HepG2 (cell line): ENCODE measurements around the gene NAPB. TPM values are rescaled to one million over a fixed set of nuclear protein-coding genes. Genes with fewer than 3 reads are reported as not detected.
A peak's percentile ranks its signal among the peaks of the same experiment; 100 is the strongest.

Experiments used
- EZH2 ChIP-seq: conservative IDR thresholded peaks from 2 replicates; pipeline ENCODE4 v1.6.1; 2012; ENCODE audit warnings: mild to moderate bottlenecking, low read depth, low read length, moderate library complexity
- KLF13 ChIP-seq: sonication (generic); formaldehyde crosslinking; IDR thresholded peaks from 2 replicates; pipeline ENCODE4 v1.4.0; 2020; ENCODE audit warnings: mild to moderate bottlenecking, missing genetic modification reagents
- NCOA1 ChIP-seq: sonication (generic); formaldehyde crosslinking; IDR thresholded peaks from 2 replicates; pipeline ENCODE4 v1.9.0; 2021; ENCODE audit warnings: missing genetic modification reagents
- SIN3A ChIP-seq: IDR thresholded peaks from 2 replicates; pipeline ENCODE4 v1.6.1; 2011; ENCODE audit warnings: low read depth, mild to moderate bottlenecking, control low read depth, low read length, borderline replicate concordance
- TGIF2 ChIP-seq: IDR thresholded peaks from 2 replicates; pipeline ENCODE4 v1.6.1; 2016; ENCODE audit warnings: control low read depth, missing compliant biosample characterization
- ZNF3 ChIP-seq: IDR thresholded peaks from 2 replicates; pipeline ENCODE4 v1.7.0; 2017; ENCODE audit warnings: inconsistent platforms
- ZNF678 ChIP-seq: sonication (generic); formaldehyde crosslinking; IDR thresholded peaks from 2 replicates; pipeline ENCODE4 v1.4.0; 2020; ENCODE audit warnings: mild to moderate bottlenecking, missing genetic modification reagents
- polyA plus RNA-seq, 8 experiments: library from polyadenylated mRNA; depleted of rRNA in 3 of 8; stranded (reverse) in 7 of 8; unstranded in 1 of 8; fragments of >200 nt; fragmentation: Illumina TruSeq in 4 of 8; extraction: Trizol in 4 of 8; gene quantifications; 2 replicates each; pipeline versions ENCODE4 v1.2.1 to v1.2.3, GENCODE V29; 2011 to 2016; ENCODE audit warnings: low read depth in 4 of 8, missing spikeins in 1 of 8, mixed read lengths in 1 of 8; ENCODE audit not compliant: insufficient read depth in 1 of 8
- total RNA-seq, 5 experiments: library from RNA; depleted of rRNA; stranded (reverse); fragments of >200 nt; fragmentation: Illumina TruSeq; extraction: Trizol; gene quantifications; 2 replicates each; pipeline ENCODE4 v1.2.3, GENCODE V29; 2016; ENCODE audit warnings: low read depth in 1 of 5
- TF ChIP-seq, protein P1 (sequence below): IDR thresholded peaks from 2 replicates; pipeline ENCODE4 v1.6.1; 2016; ENCODE audit warnings: missing genetic modification reagents, missing compliant biosample characterization
- TF ChIP-seq, protein P2 (sequence below): sonication (generic); formaldehyde crosslinking; IDR thresholded peaks from 2 replicates; pipeline ENCODE4 v1.4.0; 2020; ENCODE audit warnings: missing genetic modification reagents
- TF ChIP-seq, protein P3 (sequence below): sonication (generic); formaldehyde crosslinking; IDR thresholded peaks from 2 replicates; pipeline ENCODE4 v1.4.0; 2020; ENCODE audit warnings: low read depth, mild to moderate bottlenecking, missing genetic modification reagents
- TF ChIP-seq, protein P4 (sequence below): sonication (generic); formaldehyde crosslinking; IDR thresholded peaks from 2 replicates; pipeline ENCODE4 v1.9.0; 2021; ENCODE audit warnings: mild to moderate bottlenecking, missing genetic modification reagents
- TF ChIP-seq, protein P5 (sequence below): sonication (generic); formaldehyde crosslinking; IDR thresholded peaks from 2 replicates; pipeline ENCODE4 v1.4.0; 2020; ENCODE audit warnings: missing genetic modification reagents

NAPB gene
- total and polyA plus RNA-seq, 2 of the 13 experiments (the other 11 are each of a cell fraction or from before 2014, with no cell fraction given), result 15.2 to 16.1 TPM

DNA sequence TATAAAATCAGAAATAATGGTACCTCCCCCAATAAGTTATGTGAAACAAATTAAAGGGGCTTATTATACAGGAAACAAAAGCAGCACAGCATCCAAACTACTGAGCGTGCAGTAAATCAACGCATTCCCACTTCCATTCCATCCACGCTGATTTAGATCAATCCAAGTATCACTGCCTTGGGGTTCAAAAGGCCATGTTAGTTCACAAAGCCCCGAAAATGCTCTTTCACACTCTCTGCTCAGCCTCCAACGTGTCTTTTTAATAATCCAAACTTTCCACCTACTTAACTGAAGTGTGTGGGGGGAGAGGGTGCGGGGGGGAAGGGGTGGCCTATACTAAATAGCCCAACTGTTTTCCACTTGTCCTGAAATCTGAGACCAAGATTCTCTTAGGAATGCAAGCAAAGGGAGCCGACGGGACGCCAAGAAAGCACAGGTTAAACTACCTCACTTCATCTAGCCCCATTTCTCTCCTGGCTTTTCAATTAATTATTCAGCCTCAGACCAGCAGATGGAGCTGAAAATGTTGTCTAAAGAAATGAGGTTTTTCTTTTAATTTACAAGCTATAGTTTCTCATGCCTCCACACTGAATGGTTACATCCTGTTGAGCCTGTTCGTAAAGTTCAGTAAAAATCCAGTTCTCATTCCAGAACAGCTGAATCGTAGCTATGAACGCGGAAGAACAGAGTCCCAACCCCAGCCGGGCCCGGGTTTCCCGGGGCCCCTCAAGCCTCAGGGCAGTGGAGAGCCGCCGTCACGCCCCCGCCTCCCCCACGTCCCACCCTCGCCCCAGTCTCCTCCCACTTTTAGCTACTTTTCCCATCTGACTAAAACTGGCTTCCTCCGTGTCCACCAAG lies 71.7 kb downstream of the NAPB start (continued):
- TF ChIP-seq SIN3A (peak; percentile 80; the same call in 1 of the 2 replicates), KLF13 (CRISPR knock-in tag) (no peak), EZH2 (no peak), NCOA1 (CRISPR knock-in tag) (peak; percentile 66; the same call in 1 of the 2 replicates), TGIF2 (CRISPR knock-in tag) (no peak; the same call in 1 of the 2 replicates), ZNF3 (CRISPR knock-in tag) (no peak), ZNF678 (CRISPR knock-in tag) (no peak)
- TF ChIP-seq, protein P1, sequence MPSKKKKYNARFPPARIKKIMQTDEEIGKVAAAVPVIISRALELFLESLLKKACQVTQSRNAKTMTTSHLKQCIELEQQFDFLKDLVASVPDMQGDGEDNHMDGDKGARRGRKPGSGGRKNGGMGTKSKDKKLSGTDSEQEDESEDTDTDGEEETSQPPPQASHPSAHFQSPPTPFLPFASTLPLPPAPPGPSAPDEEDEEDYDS (CRISPR knock-in tag), result no peak
- TF ChIP-seq, protein P2, sequence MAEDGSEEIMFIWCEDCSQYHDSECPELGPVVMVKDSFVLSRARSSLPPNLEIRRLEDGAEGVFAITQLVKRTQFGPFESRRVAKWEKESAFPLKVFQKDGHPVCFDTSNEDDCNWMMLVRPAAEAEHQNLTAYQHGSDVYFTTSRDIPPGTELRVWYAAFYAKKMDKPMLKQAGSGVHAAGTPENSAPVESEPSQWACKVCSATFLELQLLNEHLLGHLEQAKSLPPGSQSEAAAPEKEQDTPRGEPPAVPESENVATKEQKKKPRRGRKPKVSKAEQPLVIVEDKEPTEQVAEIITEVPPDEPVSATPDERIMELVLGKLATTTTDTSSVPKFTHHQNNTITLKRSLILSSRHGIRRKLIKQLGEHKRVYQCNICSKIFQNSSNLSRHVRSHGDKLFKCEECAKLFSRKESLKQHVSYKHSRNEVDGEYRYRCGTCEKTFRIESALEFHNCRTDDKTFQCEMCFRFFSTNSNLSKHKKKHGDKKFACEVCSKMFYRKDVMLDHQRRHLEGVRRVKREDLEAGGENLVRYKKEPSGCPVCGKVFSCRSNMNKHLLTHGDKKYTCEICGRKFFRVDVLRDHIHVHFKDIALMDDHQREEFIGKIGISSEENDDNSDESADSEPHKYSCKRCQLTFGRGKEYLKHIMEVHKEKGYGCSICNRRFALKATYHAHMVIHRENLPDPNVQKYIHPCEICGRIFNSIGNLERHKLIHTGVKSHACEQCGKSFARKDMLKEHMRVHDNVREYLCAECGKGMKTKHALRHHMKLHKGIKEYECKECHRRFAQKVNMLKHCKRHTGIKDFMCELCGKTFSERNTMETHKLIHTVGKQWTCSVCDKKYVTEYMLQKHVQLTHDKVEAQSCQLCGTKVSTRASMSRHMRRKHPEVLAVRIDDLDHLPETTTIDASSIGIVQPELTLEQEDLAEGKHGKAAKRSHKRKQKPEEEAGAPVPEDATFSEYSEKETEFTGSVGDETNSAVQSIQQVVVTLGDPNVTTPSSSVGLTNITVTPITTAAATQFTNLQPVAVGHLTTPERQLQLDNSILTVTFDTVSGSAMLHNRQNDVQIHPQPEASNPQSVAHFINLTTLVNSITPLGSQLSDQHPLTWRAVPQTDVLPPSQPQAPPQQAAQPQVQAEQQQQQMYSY, result no peak; the same call in 1 of the 2 replicates
- TF ChIP-seq, protein P3, sequence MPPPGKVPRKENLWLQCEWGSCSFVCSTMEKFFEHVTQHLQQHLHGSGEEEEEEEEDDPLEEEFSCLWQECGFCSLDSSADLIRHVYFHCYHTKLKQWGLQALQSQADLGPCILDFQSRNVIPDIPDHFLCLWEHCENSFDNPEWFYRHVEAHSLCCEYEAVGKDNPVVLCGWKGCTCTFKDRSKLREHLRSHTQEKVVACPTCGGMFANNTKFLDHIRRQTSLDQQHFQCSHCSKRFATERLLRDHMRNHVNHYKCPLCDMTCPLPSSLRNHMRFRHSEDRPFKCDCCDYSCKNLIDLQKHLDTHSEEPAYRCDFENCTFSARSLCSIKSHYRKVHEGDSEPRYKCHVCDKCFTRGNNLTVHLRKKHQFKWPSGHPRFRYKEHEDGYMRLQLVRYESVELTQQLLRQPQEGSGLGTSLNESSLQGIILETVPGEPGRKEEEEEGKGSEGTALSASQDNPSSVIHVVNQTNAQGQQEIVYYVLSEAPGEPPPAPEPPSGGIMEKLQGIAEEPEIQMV, result no peak
- TF ChIP-seq, protein P4, sequence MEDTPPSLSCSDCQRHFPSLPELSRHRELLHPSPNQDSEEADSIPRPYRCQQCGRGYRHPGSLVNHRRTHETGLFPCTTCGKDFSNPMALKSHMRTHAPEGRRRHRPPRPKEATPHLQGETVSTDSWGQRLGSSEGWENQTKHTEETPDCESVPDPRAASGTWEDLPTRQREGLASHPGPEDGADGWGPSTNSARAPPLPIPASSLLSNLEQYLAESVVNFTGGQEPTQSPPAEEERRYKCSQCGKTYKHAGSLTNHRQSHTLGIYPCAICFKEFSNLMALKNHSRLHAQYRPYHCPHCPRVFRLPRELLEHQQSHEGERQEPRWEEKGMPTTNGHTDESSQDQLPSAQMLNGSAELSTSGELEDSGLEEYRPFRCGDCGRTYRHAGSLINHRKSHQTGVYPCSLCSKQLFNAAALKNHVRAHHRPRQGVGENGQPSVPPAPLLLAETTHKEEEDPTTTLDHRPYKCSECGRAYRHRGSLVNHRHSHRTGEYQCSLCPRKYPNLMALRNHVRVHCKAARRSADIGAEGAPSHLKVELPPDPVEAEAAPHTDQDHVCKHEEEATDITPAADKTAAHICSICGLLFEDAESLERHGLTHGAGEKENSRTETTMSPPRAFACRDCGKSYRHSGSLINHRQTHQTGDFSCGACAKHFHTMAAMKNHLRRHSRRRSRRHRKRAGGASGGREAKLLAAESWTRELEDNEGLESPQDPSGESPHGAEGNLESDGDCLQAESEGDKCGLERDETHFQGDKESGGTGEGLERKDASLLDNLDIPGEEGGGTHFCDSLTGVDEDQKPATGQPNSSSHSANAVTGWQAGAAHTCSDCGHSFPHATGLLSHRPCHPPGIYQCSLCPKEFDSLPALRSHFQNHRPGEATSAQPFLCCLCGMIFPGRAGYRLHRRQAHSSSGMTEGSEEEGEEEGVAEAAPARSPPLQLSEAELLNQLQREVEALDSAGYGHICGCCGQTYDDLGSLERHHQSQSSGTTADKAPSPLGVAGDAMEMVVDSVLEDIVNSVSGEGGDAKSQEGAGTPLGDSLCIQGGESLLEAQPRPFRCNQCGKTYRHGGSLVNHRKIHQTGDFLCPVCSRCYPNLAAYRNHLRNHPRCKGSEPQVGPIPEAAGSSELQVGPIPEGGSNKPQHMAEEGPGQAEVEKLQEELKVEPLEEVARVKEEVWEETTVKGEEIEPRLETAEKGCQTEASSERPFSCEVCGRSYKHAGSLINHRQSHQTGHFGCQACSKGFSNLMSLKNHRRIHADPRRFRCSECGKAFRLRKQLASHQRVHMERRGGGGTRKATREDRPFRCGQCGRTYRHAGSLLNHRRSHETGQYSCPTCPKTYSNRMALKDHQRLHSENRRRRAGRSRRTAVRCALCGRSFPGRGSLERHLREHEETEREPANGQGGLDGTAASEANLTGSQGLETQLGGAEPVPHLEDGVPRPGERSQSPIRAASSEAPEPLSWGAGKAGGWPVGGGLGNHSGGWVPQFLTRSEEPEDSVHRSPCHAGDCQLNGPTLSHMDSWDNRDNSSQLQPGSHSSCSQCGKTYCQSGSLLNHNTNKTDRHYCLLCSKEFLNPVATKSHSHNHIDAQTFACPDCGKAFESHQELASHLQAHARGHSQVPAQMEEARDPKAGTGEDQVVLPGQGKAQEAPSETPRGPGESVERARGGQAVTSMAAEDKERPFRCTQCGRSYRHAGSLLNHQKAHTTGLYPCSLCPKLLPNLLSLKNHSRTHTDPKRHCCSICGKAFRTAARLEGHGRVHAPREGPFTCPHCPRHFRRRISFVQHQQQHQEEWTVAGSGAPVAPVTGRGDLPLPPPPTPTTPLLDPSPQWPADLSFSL (CRISPR knock-in tag), result no peak
- TF ChIP-seq, protein P5, sequence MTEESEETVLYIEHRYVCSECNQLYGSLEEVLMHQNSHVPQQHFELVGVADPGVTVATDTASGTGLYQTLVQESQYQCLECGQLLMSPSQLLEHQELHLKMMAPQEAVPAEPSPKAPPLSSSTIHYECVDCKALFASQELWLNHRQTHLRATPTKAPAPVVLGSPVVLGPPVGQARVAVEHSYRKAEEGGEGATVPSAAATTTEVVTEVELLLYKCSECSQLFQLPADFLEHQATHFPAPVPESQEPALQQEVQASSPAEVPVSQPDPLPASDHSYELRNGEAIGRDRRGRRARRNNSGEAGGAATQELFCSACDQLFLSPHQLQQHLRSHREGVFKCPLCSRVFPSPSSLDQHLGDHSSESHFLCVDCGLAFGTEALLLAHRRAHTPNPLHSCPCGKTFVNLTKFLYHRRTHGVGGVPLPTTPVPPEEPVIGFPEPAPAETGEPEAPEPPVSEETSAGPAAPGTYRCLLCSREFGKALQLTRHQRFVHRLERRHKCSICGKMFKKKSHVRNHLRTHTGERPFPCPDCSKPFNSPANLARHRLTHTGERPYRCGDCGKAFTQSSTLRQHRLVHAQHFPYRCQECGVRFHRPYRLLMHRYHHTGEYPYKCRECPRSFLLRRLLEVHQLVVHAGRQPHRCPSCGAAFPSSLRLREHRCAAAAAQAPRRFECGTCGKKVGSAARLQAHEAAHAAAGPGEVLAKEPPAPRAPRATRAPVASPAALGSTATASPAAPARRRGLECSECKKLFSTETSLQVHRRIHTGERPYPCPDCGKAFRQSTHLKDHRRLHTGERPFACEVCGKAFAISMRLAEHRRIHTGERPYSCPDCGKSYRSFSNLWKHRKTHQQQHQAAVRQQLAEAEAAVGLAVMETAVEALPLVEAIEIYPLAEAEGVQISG, result no peak
